GM23248 (cell line): ENCODE data around the gene MRGPRG.

Experiments used
- EZH2 ChIP-seq: fragments of 200-600 bp; sonication (generic); IDR thresholded peaks from 2 replicates; pipeline ENCODE4 v1.6.1; 2018; ENCODE audit warnings: antibody characterized with exemption, mild to moderate bottlenecking; ENCODE audit not compliant: insufficient read depth, poor library complexity, severe bottlenecking
- EZH2phosphoT487 ChIP-seq: fragments of 200-600 bp; sonication (generic); IDR thresholded peaks from 2 replicates; pipeline ENCODE4 v1.6.1; 2018; ENCODE audit warnings: antibody characterized with exemption, moderate library complexity, mild to moderate bottlenecking, low read depth; ENCODE audit not compliant: insufficient read depth

DNA sequence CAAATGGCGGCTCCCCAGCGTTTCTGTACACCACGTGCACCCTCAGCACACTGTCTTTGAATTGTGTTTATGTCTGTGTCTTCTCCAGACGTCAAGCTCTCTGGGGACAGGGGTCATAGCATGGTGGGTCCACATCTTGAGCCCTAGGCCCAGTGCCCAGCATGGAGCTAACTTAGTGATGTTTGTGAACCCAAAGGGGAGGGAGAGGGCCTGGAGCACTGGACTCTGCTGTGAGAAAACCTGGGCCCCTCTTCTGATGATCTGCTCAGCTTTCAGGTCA is 4.3 kb downstream of the MRGPRG start:
- TF ChIP-seq EZH2 = no peak
- no peak for TF ChIP-seq EZH2phosphoT487
